Measurements from ENCODE around the gene ALDOC.

ALDOC gene

GRCh38 chr17:28570716-28571360 lies 5.9 kb downstream of the ALDOC start:
- Histone ChIP-seq H3K27me3 (ENCODE audit: control insufficient read depth, low read length) (no peaks in the 10 kb centered on the region), H3K9me3 (ENCODE audit: control insufficient read depth, insufficient read depth, low read length) (no peaks in the 10 kb centered on the region), H3K79me2 (ENCODE audit: control insufficient read depth, low read length) (peaks cover 32% of the 10 kb centered on the region), H3K4me3 (ENCODE audit: low read length) (peak overlapping the region; percentile 84), H4K20me1 (ENCODE audit: control insufficient read depth, insufficient read depth, low read depth, low read length) (peaks cover 8% of the 10 kb centered on the region; the same call in 1 of the 2 replicates), H3K4me1 (ENCODE audit: control insufficient read depth, low read length) (peaks cover 55% of the 10 kb centered on the region), H3K27ac (ENCODE audit: low read depth, low read length) (peak overlapping the region; percentile 18; the same call in 1 of the 2 replicates), H3K9me2 (replicated peaks; ENCODE audit: control insufficient read depth, low read length) (no peaks in the 10 kb centered on the region), H3K4me2 (ENCODE audit: low read length) (peak overlapping the region; percentile 92), H3F3A (ENCODE audit: control insufficient read depth, insufficient read depth) (peaks cover 11% of the 10 kb centered on the region), H3K36me3 (ENCODE audit: control insufficient read depth, low read length) (peaks cover 44% of the 10 kb centered on the region)
- TF ChIP-seq CTCF (IDR thresholded peaks at IDR 0.05; ENCODE audit: low read depth, low read length, poor library complexity, severe bottlenecking) (no peak), EZH2phosphoT487 (IDR thresholded peaks at IDR 0.05; ENCODE audit: borderline replicate concordance, low read length) (no peak)

- Histone ChIP-seq H3K36me3 (ENCODE audit: control insufficient read depth, low read length) (peaks cover 35% of the 10 kb centered on the region), H3K4me1 (ENCODE audit: control insufficient read depth, low read length) (peaks cover 50% of the 10 kb centered on the region), H3K27me3 (ENCODE audit: control insufficient read depth, low read length) (no peaks in the 10 kb centered on the region), H3K79me2 (ENCODE audit: control insufficient read depth, low read length) (peaks cover 43% of the 10 kb centered on the region), H3F3A (ENCODE audit: control insufficient read depth, insufficient read depth) (peaks cover 11% of the 10 kb centered on the region), H3K9me2 (replicated peaks; ENCODE audit: control insufficient read depth, low read length) (no peaks in the 10 kb centered on the region), H3K27ac (ENCODE audit: low read depth, low read length) (no peak overlapping the region), H3K9me3 (ENCODE audit: control insufficient read depth, insufficient read depth, low read length) (no peaks in the 10 kb centered on the region), H3K4me3 (ENCODE audit: low read length) (peak overlapping the region; percentile 84; the same call in 1 of the 2 replicates), H3K4me2 (ENCODE audit: low read length) (peak overlapping the region; percentile 92; the same call in 1 of the 2 replicates), H4K20me1 (ENCODE audit: control insufficient read depth, insufficient read depth, low read depth, low read length) (peaks cover 8% of the 10 kb centered on the region)
- no peak for TF ChIP-seq CTCF (IDR thresholded peaks at IDR 0.05; ENCODE audit: low read depth, low read length, poor library complexity, severe bottlenecking)
- TF ChIP-seq EZH2phosphoT487 (IDR thresholded peaks at IDR 0.05; ENCODE audit: borderline replicate concordance, low read length): no peak
These were observed 7.2 kb downstream of the ALDOC start for GRCh38 chr17:28569446-28569845.

GRCh38 chr17:28567604-28568003 lies 9.1 kb downstream of the ALDOC start:
- H3K27ac ChIP-seq (ENCODE audit: low read depth, low read length): no peak overlapping the region
- H3K27me3 ChIP-seq (ENCODE audit: control insufficient read depth, low read length): no peaks in the 10 kb centered on the region
- H3K79me2 ChIP-seq (ENCODE audit: control insufficient read depth, low read length): peaks cover 43% of the 10 kb centered on the region
- H3K36me3 ChIP-seq (ENCODE audit: control insufficient read depth, low read length): peaks cover 26% of the 10 kb centered on the region
- H3F3A ChIP-seq (ENCODE audit: control insufficient read depth, insufficient read depth): peaks cover 11% of the 10 kb centered on the region
- H3K4me2 ChIP-seq (ENCODE audit: low read length): peak overlapping the region; percentile 65
- no peaks in the 10 kb centered on the region for H3K9me2 ChIP-seq (replicated peaks; ENCODE audit: control insufficient read depth, low read length)
- TF ChIP-seq CTCF (IDR thresholded peaks at IDR 0.05; ENCODE audit: low read depth, low read length, poor library complexity, severe bottlenecking) (no peak), EZH2phosphoT487 (IDR thresholded peaks at IDR 0.05; ENCODE audit: borderline replicate concordance, low read length) (no peak)
- H4K20me1 ChIP-seq (ENCODE audit: control insufficient read depth, insufficient read depth, low read depth, low read length): peaks cover 8% of the 10 kb centered on the region
- no peaks in the 10 kb centered on the region for H3K9me3 ChIP-seq (ENCODE audit: control insufficient read depth, insufficient read depth, low read length)
- H3K4me1 ChIP-seq (ENCODE audit: control insufficient read depth, low read length): peaks cover 48% of the 10 kb centered on the region
- peak overlapping the region; percentile 54 for H3K4me3 ChIP-seq (ENCODE audit: low read length)
